Cerebellar cortex (tissue), 1 donor: ENCODE results near the gene NAPEPLD.
"Not testable (repeated sequence)": the region's sequence is repeated elsewhere in the genome, so short reads cannot be mapped to it uniquely, and the experiment has no call there.

Experiments
- DNase-seq: peaks from one replicate; pipeline ENCODE4 v3.0.0-alpha.2; 2015; ENCODE audit warnings: low spot score

Gene NAPEPLD

DNA sequence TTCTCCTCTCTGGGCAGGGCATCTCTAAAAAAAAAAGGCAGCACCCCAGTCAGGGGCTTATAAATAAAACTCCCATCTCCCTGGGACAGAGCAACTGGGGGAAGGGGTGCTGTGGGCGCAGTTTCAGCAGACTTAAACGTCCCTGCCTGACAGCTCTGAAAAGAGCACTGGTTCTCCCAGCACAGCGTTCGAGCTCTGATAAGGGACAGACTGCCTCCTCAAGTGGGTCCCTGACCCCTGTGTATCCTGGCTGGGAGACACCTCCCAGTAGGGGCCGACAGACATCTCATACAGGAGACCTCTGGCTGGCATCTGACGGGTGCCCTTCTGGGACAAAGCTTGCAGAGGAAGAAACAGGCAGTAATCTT is 42.2 kb downstream of the NAPEPLD start:
- not testable (repeated sequence) for DNase-seq

DNA sequence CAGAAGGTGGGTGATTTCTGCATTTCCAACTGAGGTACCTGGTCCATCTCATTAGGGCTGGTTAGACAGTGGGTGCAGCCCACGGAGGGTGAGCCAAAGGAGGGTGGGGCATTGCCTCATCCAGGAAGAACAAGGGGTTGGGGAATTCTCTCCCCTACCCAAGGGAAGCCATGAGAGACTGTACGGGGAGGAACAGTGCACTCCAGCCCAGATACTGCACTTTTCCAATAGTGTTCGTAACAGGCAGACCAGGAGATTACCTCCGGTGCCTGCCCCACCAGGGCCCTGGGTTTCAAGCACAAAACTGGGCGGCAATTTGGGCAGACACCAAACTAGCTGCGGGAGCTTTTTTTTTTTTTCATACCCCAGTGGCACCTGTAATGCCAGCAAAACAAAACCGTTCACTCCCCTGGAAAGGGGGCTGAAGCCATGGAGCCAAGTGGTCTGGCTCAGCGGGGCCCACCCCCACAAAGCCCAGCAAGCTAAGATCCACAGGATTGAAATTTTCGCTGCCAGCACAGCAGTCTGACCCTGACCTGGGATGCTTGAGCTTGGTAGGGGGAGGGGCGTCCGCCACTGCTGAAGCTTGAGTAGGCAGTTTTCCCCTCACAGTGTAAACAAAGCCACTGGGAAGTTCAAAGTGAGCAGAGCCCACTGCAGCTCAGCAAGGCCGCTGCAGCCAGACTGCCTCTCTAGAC is 42.7 kb downstream of the NAPEPLD start:
- no peak for DNase-seq

DNA sequence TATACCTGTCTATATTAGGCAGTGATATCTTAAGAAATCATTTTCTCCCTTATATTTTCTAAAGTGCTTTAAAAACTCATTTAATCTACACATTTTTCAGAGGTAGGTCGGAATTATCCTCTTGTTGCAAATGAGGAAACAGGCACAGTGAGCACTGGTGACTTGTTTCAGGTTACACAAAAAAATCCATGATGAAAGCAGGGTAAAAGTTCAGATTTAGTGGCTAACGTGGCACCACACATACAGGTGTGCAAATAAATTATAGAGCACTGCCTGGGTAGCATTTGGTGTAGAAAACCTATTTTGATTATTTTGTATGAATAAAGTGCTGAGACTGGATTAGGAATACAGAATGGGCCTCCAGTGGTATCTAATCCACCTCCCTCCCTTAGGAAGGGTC is 47.4 kb downstream of the NAPEPLD start:
- DNase-seq: no peak

DNA sequence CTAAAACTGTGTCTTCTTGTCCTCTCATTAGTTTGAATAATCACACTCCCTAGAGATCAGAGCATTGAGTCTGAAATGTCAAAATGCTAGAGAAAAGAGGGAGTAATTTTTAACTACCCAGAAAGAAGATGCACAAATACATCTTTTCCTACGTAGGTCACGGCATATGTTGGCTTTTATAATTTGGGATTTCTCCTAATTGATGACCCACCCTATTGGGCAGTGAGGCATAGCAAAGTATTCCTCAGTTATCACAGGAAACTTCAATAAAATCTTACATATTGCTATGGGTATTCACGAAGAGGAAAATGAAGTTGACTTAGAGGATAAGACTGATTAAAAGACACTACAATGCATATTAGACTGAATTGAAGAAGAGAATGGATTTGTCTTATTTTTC is 48.6 kb downstream of the NAPEPLD start:
- no peak for DNase-seq

DNA sequence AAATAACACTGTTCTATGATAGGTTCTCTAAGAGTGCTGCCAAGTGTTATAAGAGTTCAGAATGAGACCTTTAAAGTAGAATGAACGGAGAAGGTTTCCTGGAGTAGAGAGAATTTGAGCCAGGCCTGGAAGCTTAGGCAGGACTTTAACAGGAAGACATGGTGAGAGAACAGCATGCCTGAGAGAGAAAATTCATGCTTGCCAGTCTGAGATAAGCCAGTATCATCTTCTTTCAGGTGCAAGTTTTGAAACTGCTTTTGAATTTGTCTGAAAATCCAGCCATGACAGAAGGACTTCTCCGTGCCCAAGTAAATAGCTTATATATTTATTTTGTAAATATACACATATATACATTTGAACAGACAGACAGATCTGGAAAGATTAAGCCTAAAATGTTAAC is 51.9 kb downstream of the NAPEPLD start:
- no peak for DNase-seq

DNA sequence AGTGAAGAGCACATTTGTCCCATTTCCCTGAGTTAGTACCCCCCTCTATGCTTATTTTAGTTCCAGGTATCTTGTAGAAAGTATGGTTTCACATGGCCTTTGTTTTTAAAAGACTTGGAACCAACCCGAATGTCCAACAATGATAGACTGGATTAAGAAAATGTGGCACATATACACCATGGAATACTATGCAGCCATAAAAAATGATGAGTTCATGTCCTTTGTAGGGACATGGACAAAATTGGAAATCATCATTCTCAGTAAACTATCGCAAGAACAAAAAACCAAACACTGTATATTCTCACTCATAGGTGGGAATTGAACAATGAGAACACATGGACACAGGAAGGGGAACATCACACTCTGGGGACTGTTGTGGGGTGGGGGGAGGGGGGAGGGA is 53.3 kb downstream of the NAPEPLD start:
- not testable (repeated sequence) for DNase-seq

DNA sequence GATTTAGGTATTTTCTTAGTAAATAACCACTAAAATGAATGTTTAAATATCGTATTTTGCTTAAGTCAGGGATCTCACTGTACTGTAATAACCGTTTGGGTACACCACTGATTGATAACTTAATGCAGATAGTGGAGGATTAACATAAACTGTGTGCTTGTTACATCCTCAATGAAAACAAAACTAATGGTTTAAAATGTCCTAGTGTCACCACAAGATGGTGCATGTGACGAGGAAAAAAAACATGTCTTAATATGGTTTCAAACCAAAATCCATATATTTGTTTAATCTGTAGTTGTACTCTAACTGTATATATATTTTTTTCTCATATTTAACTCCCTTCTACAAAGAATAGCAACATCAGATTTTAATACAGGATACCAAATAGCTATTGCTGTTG is 54.8 kb downstream of the NAPEPLD start:
- no peak for DNase-seq

DNA sequence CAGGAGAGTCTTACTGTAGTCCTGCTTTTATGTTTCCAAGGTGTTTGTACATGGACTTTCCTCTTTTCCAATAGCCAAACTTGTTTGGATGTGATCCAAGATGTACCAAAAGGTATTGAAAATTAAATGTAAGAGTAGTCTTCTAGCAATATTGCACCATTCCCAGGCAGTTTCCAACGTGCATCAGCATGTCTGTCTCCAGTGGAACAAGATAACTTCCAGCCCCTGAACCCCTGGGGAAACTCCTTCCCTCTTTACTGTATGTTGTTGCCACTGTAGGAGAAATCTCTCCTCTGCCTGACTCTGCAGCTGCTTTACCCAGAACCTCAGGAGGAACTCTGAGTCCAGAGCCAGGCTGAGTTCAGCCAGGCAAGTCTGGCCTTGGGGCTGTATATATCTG is 55.5 kb downstream of the NAPEPLD start:
- no peak for DNase-seq

DNA sequence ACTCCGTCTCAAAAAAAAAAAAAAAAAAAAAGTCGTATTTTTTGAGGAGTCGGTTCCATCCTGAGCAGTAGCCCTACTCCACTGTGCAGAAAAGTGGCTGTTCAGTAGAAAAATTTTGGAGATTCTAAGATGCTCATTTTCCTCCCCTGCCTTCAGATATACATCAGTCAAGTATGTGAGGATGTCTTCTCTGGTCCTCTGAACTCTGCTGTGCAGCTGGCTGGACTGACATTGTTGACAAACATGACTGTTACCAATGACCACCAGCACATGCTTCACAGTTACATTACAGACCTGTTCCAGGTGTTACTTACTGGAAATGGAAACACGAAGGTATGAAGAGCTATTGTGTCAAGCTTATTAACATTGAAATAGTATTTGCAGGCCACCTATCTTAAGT is 56.6 kb downstream of the NAPEPLD start:
- not testable (repeated sequence) for DNase-seq

DNA sequence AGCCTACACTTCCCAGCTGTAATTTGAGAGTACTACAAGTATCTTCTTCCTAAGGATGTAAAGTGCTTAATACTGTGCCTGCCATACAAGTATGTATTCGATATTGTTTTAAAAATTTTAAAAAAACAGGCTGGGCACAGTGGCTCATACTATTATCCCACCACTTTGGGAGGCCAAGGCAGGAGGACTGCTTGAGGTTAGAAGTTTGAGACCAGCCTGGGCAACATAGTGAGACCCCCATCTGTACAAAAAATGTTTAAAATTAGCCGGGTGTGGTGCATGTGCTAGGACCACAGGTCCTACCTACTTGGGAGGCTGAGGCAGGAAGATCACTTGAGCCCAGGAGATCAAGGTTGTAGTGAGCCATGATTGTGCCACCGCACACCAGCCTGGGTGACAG is 65.7 kb downstream of the NAPEPLD start:
- no peak for DNase-seq

DNA sequence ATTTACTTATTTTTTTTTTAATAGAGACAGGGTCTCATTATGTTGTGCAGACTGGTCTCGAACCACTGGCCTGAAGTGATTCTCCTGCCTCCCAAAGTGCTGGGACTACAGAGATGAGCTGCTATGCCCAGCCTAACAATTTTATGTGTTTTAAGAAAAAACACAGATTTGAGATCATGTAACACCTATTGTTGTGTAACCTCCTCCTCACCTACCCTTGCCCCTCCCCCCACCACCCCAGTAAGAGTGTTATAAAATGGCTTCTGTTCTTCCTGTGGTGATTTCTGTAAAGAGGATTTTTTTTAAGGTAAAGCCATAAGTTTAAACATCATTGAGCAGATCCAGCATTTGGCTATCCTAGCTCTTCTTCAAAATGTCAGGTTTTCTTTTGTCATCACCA is 66.4 kb downstream of the NAPEPLD start:
- DNase-seq: no peak

DNA sequence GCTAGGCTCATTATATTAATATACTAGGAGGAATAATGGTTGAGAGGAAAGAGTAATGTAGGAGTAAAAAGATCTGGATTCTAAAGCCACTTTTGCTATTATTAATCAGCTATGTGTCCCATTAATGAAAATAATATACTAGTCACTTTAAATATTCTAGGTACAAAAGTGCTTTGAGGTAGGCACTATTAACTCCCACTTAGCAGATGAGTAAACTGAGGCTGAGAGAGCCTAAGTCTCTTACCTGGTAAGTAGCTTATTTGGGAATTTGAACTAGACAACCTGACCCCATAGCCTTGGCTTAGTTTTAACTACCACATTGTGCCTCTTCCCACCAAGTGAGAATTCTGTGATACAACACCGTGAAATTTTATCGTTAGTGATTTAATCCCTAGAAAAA is 68.0 kb downstream of the NAPEPLD start:
- DNase-seq: no peak

DNA sequence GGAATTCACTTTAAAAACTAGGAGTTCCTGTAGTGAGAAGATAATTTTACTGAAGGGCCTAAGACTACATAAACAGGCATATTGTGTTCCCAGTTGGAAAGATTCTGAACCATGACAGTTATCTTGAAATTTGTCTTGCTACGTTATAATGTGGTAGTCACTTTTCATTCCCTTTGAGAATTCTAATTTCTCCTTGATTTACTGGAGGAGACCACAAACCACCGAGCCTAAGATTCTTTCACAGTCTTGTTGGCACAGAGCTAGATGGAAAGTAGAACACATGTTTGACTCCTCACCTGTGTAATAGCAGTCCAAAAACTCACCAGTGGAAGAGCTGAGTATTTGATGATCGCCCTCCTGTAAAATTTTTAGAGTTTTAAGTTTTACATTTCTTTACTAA is 69.1 kb downstream of the NAPEPLD start:
- no peak for DNase-seq

DNA sequence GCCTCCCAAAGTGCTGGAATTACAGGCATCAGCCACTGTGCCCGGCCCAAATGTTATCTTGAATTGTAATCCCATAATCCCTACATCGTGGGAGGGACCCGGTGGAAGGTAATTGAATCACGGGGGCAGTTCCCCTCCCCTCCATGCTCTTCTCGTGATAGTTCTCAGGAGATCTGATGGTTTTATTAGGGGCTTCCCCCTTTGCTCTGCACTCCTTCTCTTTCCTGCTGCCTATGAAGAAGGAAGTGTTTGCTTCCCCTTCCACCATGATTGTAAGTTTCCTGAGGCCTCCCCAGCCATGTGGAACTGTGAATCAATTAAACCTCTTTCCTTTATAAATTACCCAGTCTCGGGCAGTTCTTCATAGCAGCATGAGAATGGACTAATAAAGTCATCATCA is 70.7 kb downstream of the NAPEPLD start:
- DNase-seq: not testable (repeated sequence)

DNA sequence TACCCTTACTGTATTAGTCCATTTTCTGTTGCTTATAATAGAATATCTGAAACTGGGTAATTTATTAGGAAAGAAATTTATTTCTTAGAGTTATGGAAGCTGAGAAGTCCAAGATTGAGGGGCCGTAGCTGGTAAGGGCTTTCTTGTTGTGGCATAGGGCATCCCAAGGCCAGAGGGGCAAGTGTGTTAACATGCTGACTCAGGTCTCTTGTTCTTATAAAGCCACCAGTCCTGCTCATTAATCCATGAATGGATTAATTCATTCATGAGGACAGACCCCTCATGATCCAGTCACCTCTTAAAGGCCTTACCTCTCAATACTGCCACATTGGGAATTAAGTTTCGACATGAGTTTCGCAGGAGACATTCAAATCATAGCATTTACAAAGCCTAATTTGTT is 71.6 kb downstream of the NAPEPLD start:
- DNase-seq: no peak

DNA sequence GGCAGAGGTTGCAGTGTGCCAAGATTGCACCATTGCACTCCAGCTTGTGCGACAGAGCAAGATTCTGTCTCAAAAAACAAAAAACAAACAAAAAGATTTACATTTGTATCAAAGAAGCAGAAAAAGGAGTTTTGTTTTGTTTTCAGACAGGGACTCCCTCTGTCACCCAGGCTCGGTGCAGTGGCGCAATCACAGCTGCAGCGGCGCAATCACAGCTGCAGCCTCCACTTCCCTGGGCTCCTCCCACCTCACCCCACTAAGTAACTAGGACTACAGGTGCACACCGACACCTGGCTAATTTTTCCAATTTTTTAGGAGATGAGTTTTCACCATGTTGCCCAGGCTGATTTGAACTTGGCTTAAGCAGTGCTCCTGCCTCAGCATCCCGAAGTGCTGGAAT is 72.1 kb downstream of the NAPEPLD start:
- no peak for DNase-seq

DNA sequence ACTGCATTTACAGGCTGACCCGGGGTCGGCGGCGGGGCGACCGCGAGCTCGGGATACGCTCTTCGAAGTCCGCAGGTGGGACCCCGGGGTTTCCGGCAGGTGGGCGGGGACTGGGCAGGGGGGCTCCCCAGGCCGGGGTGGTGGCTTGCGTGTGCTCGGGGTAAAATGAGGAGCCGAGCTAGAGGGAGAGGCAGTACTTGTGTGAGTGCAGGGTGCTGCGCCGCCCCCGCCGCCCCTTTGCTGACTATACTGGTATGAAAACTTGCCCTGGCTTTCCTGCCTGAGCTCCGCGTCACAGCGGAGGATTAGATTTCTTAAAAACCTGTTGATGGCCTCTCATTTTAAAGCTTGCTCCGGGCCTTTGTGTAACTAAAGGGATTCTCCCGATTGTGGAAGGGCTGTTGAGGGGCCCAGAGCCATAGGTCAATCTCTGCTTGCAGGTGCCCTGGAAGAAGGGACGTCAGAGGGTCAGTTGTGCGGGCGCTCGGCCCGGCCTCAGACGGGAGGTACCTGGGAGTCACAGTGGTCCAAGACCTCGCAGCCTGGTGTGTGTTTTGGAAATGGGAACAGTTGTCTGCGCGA is 73.5 kb downstream of the NAPEPLD start:
- peak; percentile 37 for DNase-seq

DNA sequence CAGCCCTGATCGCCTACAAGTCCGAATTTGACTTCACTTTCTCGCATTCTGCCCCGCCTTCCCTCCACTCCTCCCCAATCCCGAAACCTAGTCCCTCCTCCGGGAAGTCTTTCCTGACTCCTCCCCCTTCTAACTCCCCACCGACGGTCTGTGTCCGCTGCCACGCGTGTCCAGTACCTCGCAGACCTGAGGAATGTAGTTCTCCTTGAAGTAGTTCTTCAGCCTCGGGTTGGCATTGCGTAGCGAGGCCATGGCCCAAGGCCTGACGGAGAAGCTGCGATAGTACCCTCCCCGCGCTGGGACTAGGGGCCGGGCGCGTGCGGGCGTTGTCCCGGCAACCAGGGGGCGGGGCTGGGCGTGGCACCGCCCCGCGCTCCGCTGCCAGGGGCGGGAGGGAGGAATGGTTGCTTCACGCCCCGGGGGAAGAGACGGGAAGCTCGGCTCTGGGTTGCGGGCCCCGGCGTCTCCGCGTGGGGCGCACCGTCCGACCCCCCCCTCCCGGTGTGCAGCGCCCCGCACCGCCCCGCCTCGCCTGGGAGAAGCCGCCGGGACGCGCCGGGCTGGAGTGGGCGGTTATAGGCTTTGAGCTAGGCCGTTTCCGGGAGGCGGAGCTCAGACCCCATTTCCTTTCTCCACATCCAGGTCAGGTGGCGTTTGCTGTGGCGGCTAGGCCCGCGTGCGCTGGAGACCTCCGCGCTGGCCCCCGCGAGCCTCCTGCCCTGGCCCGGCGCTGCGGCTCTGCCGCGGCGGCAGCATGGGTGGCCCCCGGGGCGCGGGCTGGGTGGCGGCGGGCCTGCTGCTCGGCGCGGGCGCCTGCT is 74.2 kb downstream of the NAPEPLD start, which contains the start of the genes ARMC10 and FBXL13:
Gene ARMC10, plus strand, starts transcription at position 622 of the 818 bp plus-strand sequence. Its CDS starts 133 bp downstream, at position 755.
Gene FBXL13, minus strand, starts transcription at position 278 of the 818 bp plus-strand sequence.
- peak; percentile 91 for DNase-seq

DNA sequence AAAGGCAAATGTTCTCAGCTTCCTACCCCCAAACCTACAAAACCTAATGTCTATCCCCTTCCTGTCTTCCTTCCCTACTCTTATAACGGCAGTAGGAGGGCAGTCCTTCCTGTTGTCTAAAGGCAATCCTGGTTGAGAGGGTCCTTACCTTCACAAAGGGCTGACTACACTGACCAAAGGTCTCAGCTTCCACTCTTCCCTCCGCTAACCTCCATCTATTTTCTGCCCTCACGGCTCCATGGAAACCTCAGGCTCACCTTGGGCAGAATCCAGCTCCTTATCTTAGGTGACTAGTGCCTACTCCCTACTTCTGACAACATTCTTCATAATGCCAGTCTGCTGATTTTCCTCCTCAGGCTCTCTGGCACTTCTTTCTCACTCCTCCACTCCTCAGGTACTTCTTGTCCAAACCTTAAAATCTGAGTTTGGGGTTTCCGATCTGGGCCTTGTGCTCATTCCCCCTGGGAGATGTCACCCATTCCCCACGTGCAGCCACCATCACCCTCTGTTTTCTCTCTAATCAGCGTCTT is 74.8 kb downstream of the NAPEPLD start:
- no peak for DNase-seq

DNA sequence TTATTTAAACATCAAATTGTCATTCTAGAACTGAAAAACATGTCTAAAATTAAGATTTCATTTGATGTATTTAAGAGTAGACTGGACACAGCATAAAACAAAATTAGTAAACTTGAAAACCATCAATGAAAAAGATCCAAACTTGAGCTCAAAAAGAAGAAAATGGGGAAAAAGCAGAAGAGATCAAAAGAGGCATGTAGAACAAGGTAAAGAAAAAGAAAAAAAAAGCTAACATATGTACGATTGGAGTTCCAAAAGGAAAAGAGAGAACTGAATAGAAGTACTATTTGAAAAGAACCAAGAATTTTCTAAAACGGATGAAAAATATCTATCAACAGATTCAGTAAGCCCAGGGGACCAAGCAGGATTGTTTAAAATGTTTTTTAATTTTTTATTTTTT is 77.9 kb downstream of the NAPEPLD start:
- no peak for DNase-seq

DNA sequence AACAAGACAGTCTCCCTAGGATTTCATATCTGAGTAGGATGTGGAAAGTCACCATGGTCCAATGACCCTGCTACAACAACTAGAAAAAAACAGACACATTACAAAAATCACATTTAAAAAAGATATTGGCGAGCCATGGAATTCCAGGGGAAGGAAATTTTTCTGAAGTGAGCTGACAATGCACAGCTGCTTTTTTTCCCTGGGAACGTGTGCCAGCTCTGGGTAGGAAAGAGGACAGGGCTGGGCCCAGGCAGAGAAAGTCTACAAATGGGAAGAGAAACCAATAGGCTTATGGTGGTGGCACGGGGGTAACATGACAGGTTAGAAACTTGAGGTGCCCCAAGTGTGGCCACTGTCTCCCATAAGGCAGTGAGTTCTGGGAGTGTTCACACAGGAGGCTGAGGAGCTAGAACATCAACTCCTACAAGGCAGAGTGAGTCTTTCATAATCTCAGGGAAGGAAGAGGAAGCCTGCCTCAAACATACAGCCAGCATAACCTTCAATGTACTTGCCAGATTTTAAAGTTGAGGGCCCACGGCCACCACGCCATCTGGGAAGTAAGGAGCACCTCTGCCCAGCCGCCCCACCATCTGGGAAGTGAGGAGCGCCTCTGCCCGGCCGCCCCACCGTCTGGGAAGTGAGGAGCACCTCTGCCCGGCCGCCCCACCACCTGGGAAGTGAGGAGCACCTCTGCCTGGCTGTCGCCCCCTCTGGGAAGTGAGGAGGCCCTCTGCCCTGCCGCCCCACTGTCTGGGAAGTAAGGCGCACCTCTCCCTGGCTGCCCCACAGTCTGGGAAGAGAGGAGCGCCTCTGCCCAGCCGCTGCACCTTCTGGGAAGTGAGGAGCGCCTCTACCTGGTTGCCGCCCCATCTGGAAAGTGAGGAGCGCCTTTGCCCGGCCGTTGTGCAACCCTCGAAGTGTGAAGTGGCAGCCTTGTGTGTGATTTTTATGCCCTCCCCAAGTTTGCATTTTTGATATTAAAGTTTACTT is 80.2 kb downstream of the NAPEPLD start:
- no peak for DNase-seq

DNA sequence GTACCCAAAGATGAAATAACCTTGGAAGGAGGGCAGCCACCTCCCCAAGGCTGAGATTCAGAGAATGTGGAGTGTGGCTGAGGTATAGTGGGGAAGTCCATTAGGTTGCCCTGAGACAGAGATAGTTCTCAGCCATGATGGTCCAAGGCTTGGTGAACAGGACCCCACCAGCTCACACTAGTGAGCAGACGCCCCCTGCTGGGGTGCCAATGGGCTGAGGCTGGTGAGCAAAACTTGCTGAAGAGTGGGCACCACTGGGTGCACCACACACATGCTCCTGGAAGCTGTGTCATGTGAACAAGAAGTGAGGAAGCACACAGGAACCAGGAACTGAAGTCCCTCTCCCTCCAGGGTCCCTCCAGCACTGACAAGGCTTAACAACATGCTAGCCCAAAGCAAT is 83.2 kb downstream of the NAPEPLD start:
- peak; percentile 15 for DNase-seq
